ENCODE measurements around the gene DGLUCY.

Gene DGLUCY

DNA sequence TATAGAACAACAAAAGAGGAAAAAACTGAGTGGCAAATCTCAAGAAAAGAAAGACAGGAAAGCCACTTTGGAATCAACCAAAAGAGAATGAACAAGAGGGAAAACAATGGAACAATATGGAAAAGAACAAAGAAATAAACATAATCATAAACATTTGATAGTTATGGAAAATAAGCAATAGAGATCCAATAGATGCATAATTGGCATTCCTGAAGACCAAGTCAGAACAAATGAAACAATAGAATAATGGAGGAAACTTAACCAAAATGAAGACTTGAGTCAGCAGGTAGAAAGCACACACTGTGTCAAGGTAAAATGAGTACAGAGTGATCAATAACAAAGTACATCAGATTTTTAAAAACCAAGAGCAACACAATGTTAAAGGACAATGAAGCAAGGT, 43.3 kb upstream of the DGLUCY start:
- no peak for ATAC-seq
- TF ChIP-seq ZFP3 (CRISPR knock-in tag; IDR thresholded peaks at IDR 0.05): no peak
- TF ChIP-seq, protein P1, sequence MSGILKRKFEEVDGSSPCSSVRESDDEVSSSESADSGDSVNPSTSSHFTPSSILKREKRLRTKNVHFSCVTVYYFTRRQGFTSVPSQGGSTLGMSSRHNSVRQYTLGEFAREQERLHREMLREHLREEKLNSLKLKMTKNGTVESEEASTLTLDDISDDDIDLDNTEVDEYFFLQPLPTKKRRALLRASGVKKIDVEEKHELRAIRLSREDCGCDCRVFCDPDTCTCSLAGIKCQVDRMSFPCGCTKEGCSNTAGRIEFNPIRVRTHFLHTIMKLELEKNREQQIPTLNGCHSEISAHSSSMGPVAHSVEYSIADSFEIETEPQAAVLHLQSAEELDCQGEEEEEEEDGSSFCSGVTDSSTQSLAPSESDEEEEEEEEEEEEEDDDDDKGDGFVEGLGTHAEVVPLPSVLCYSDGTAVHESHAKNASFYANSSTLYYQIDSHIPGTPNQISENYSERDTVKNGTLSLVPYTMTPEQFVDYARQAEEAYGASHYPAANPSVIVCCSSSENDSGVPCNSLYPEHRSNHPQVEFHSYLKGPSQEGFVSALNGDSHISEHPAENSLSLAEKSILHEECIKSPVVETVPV (CRISPR knock-in tag; IDR thresholded peaks at IDR 0.05): no peak
- TF ChIP-seq ISL1 (CRISPR knock-in tag; IDR thresholded peaks at IDR 0.05): no peak

DNA sequence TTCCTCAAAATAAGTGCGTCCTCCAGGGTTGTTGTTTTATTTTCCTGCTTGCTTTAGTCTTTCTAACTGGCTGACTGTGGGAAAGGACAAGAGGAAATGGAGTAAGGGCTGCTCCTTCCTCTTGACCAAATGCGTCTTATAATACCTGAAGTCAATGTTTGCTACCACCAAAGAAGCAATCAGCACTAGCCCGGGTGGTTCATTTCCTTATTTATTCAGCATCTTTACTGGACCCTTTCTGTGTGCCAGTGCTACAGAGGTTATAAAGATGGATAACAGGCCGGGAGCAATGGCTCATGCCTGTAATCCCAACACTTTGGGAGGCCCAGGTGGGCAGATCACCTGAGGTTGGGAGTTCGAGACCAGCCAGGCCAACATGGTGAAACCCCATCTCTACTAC, 38.3 kb upstream of the DGLUCY start:
- no peak for TF ChIP-seq TCF4 (CRISPR knock-in tag; IDR thresholded peaks at IDR 0.05; ENCODE audit: borderline replicate concordance)
- TF ChIP-seq ZNF70 (CRISPR knock-in tag; IDR thresholded peaks at IDR 0.05): no peak
- no peak for ATAC-seq

GRCh38 chr14:91078095-91078737, 35.7 kb upstream of the DGLUCY start:
- no peak for ATAC-seq
- no peak for TF ChIP-seq ZFP30 (CRISPR knock-in tag; IDR thresholded peaks at IDR 0.05)
- TF ChIP-seq, protein P2, sequence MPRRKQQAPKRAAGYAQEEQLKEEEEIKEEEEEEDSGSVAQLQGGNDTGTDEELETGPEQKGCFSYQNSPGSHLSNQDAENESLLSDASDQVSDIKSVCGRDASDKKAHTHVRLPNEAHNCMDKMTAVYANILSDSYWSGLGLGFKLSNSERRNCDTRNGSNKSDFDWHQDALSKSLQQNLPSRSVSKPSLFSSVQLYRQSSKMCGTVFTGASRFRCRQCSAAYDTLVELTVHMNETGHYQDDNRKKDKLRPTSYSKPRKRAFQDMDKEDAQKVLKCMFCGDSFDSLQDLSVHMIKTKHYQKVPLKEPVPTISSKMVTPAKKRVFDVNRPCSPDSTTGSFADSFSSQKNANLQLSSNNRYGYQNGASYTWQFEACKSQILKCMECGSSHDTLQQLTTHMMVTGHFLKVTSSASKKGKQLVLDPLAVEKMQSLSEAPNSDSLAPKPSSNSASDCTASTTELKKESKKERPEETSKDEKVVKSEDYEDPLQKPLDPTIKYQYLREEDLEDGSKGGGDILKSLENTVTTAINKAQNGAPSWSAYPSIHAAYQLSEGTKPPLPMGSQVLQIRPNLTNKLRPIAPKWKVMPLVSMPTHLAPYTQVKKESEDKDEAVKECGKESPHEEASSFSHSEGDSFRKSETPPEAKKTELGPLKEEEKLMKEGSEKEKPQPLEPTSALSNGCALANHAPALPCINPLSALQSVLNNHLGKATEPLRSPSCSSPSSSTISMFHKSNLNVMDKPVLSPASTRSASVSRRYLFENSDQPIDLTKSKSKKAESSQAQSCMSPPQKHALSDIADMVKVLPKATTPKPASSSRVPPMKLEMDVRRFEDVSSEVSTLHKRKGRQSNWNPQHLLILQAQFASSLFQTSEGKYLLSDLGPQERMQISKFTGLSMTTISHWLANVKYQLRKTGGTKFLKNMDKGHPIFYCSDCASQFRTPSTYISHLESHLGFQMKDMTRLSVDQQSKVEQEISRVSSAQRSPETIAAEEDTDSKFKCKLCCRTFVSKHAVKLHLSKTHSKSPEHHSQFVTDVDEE (CRISPR knock-in tag; IDR thresholded peaks at IDR 0.05): no peak
- TF ChIP-seq SNAI2 (CRISPR knock-in tag; IDR thresholded peaks at IDR 0.05): no peak
- TF ChIP-seq ARNTL (CRISPR knock-in tag; IDR thresholded peaks at IDR 0.05; ENCODE audit: borderline replicate concordance, low read depth): no peak
- TF ChIP-seq ZNF8 (CRISPR knock-in tag; IDR thresholded peaks at IDR 0.05): no peak
- TF ChIP-seq TOX (CRISPR knock-in tag; IDR thresholded peaks at IDR 0.05; ENCODE audit: borderline replicate concordance): no peak
- no peak for TF ChIP-seq ZNF70 (CRISPR knock-in tag; IDR thresholded peaks at IDR 0.05)
- TF ChIP-seq, protein P1 (CRISPR knock-in tag; IDR thresholded peaks at IDR 0.05): no peak
- no peak for TF ChIP-seq RARB (CRISPR knock-in tag; IDR thresholded peaks at IDR 0.05)
- TF ChIP-seq CSDC2 (CRISPR knock-in tag; IDR thresholded peaks at IDR 0.05): no peak
- no peak for TF ChIP-seq TCF4 (CRISPR knock-in tag; IDR thresholded peaks at IDR 0.05; ENCODE audit: borderline replicate concordance)
- TF ChIP-seq ZFP3 (CRISPR knock-in tag; IDR thresholded peaks at IDR 0.05): no peak
- TF ChIP-seq, protein P3, sequence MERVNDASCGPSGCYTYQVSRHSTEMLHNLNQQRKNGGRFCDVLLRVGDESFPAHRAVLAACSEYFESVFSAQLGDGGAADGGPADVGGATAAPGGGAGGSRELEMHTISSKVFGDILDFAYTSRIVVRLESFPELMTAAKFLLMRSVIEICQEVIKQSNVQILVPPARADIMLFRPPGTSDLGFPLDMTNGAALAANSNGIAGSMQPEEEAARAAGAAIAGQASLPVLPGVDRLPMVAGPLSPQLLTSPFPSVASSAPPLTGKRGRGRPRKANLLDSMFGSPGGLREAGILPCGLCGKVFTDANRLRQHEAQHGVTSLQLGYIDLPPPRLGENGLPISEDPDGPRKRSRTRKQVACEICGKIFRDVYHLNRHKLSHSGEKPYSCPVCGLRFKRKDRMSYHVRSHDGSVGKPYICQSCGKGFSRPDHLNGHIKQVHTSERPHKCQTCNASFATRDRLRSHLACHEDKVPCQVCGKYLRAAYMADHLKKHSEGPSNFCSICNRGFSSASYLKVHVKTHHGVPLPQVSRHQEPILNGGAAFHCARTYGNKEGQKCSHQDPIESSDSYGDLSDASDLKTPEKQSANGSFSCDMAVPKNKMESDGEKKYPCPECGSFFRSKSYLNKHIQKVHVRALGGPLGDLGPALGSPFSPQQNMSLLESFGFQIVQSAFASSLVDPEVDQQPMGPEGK (CRISPR knock-in tag; IDR thresholded peaks at IDR 0.05; ENCODE audit: borderline replicate concordance): no peak
- TF ChIP-seq BACH2 (CRISPR knock-in tag; IDR thresholded peaks at IDR 0.05; ENCODE audit: borderline replicate concordance): no peak

GRCh38 chr14:91080071-91080470, 33.8 kb upstream of the DGLUCY start:
- TF ChIP-seq ZC3H10 (CRISPR knock-in tag; IDR thresholded peaks at IDR 0.05) (no peak), SNAI2 (CRISPR knock-in tag; IDR thresholded peaks at IDR 0.05) (no peak), TCF4 (CRISPR knock-in tag; IDR thresholded peaks at IDR 0.05; ENCODE audit: borderline replicate concordance) (no peak), ZNF565 (CRISPR knock-in tag; conservative IDR thresholded peaks at IDR 0.05; ENCODE audit: low read depth) (no peak), BACH2 (CRISPR knock-in tag; IDR thresholded peaks at IDR 0.05; ENCODE audit: borderline replicate concordance) (no peak), ZNF70 (CRISPR knock-in tag; IDR thresholded peaks at IDR 0.05) (no peak), ZNF8 (CRISPR knock-in tag; IDR thresholded peaks at IDR 0.05) (no peak)
- TF ChIP-seq, protein P2 (CRISPR knock-in tag; IDR thresholded peaks at IDR 0.05): no peak
- ATAC-seq: no peak

All from SK-N-SH treated with all-trans-retinoic acid at 6 μM for 48 hours (cell line).